IMR-90 (cell line): ENCODE measurements around the gene PTPRN2.

Source experiments
- CEBPB ChIP-seq: IDR thresholded peaks from 2 replicates; pipeline ENCODE4 v1.6.1; 2012; ENCODE audit warnings: low read depth, low read length, improper control_type of control experiment
- CTCF ChIP-seq: conservative IDR thresholded peaks from 2 replicates; pipeline ENCODE4 v1.5.1; 2012; ENCODE audit warnings: mild to moderate bottlenecking, low read depth, low read length, improper control_type of control experiment
- POLR2A ChIP-seq: IDR thresholded peaks from 2 replicates; pipeline ENCODE4 v1.6.1; 2012; ENCODE audit warnings: mild to moderate bottlenecking, low read depth, low read length
- RAD21 ChIP-seq: IDR thresholded peaks from 2 replicates; pipeline ENCODE4 v1.6.1; 2012; ENCODE audit warnings: low read length, improper control_type of control experiment
- USF2 ChIP-seq: fragments of 150-350 bp; IDR thresholded peaks from 2 replicates; pipeline ENCODE4 v1.6.1; 2017; ENCODE audit warnings: mild to moderate bottlenecking, antibody characterized with exemption, low read length, low read depth

GRCh38 chr7:157780312-157780711 is 807.3 kb downstream of the PTPRN2 start:
- no peak for TF ChIP-seq POLR2A
- no peak for TF ChIP-seq CTCF
- TF ChIP-seq USF2, result no peak
- no peak for TF ChIP-seq RAD21
- no peak for TF ChIP-seq CEBPB
